HG02884 (cell line): ENCODE data around the gene HGFAC.

Experiments
- ATAC-seq: cut with Tn5 transposase; IDR thresholded peaks from one replicate; pipeline ENCODE4 v1.9.1; 2021; ENCODE audit warnings: mild to moderate bottlenecking, moderate library complexity; ENCODE audit not compliant: unreplicated experiment

Gene HGFAC

GRCh38 chr4:3441501-3442459 is at the start of gene HGFAC:
Gene HGFAC (plus strand): TSS chr4:3441968. CDS start chr4:3442002, 34 bp downstream.
- ATAC-seq: no peak

GRCh38 chr4:3392321-3392720 is 49.4 kb upstream of the HGFAC start:
- ATAC-seq: no peak

- ATAC-seq: no peak
Measured at GRCh38 chr4:3393171-3393570, 48.6 kb upstream of the HGFAC start.

- no peak for ATAC-seq
Measured at GRCh38 chr4:3396600-3396999, 45.2 kb upstream of the HGFAC start.

GRCh38 chr4:3397128-3397527 is 44.6 kb upstream of the HGFAC start:
- ATAC-seq: no peak

- ATAC-seq: no peak
Measured at GRCh38 chr4:3399277-3400194, 42.2 kb upstream of the HGFAC start.

GRCh38 chr4:3401436-3402171 is 40.2 kb upstream of the HGFAC start:
- no peak for ATAC-seq

GRCh38 chr4:3402491-3403347 is 39.0 kb upstream of the HGFAC start:
- ATAC-seq: no peak

- no peak for ATAC-seq
Measured at GRCh38 chr4:3403348-3403906, 38.3 kb upstream of the HGFAC start.

GRCh38 chr4:3404546-3404945 is 37.2 kb upstream of the HGFAC start:
- no peak for ATAC-seq

- ATAC-seq: no peak
Measured at GRCh38 chr4:3405176-3405575, 36.6 kb upstream of the HGFAC start.

GRCh38 chr4:3406021-3406420 is 35.7 kb upstream of the HGFAC start:
- no peak for ATAC-seq

GRCh38 chr4:3406431-3406830 is 35.3 kb upstream of the HGFAC start:
- no peak for ATAC-seq

- no peak for ATAC-seq
Measured at GRCh38 chr4:3407171-3407771, 34.5 kb upstream of the HGFAC start.

GRCh38 chr4:3407930-3408792 is 33.6 kb upstream of the HGFAC start:
- no peak for ATAC-seq

- no peak for ATAC-seq
Measured at GRCh38 chr4:3408793-3409330, 32.9 kb upstream of the HGFAC start.

GRCh38 chr4:3409571-3410091 is 32.1 kb upstream of the HGFAC start:
- no peak for ATAC-seq
